ENCODE data around the gene CILP2.

GRCh38 chr19:19499272-19499995, 38.6 kb upstream of the CILP2 start:
- TF ChIP-seq, protein P1, sequence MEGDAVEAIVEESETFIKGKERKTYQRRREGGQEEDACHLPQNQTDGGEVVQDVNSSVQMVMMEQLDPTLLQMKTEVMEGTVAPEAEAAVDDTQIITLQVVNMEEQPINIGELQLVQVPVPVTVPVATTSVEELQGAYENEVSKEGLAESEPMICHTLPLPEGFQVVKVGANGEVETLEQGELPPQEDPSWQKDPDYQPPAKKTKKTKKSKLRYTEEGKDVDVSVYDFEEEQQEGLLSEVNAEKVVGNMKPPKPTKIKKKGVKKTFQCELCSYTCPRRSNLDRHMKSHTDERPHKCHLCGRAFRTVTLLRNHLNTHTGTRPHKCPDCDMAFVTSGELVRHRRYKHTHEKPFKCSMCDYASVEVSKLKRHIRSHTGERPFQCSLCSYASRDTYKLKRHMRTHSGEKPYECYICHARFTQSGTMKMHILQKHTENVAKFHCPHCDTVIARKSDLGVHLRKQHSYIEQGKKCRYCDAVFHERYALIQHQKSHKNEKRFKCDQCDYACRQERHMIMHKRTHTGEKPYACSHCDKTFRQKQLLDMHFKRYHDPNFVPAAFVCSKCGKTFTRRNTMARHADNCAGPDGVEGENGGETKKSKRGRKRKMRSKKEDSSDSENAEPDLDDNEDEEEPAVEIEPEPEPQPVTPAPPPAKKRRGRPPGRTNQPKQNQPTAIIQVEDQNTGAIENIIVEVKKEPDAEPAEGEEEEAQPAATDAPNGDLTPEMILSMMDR (IDR thresholded peaks at IDR 0.05; ENCODE audit: borderline replicate concordance, extremely low read depth, low read length, poor library complexity, severe bottlenecking): no peak
- no peak for TF ChIP-seq EZH2 (IDR thresholded peaks at IDR 0.05; ENCODE audit: borderline replicate concordance, low read depth, low read length, severe bottlenecking)

Data from DND-41 (cell line).